SK-N-SH (cell line): ENCODE measurements around the gene DPF3. TPM values are rescaled to one million over a fixed set of nuclear protein-coding genes. Genes with fewer than 3 reads are reported as not detected.

ENCODE experiments used
- CTCF ChIA-PET: fragments of 300-600, 350-600 bp; formaldehyde crosslinking; extraction: SDS; loops from one replicate; lab custom pipeline; 2021; lab: Yijun Ruan, JAX
- POLR2A ChIA-PET: fragments of 350-600 bp; sonication (Branson Sonifier 250); formaldehyde crosslinking; extraction: SDS; loops from one replicate; lab custom pipeline; 2020; ENCODE audit warnings: antibody characterized with exemption, inconsistent platforms; lab: Yijun Ruan, JAX
- DNase-seq: peaks from one replicate; pipeline ENCODE4 v3.0.0; 2012
- H2AFZ ChIP-seq: fragments of 200-600 bp; sonication (generic); 2 replicates; pipeline ENCODE4 v1.8.1; 2016; ENCODE audit warnings: antibody characterized with exemption, mild to moderate bottlenecking, low read depth
- H3F3A ChIP-seq: fragments of 200-600 bp; sonication (generic); replicated peaks from 2 replicates; pipeline ENCODE3; 2016; ENCODE audit warnings: antibody characterized with exemption, mild to moderate bottlenecking; ENCODE audit not compliant: insufficient read depth
- H3K27ac ChIP-seq, 2 experiments: fragments of 200-500 bp in 1 of 2; fragments of 200-600 bp in 1 of 2; sonication (Bioruptor generic) in 1 of 2; sonication (generic), shearing (Covaris generic) in 1 of 2; 2 replicates each; pipeline versions ENCODE4 v1.5.1 to v1.6.1; 2014 to 2016; ENCODE audit warnings: low read depth in 2 of 2, inconsistent platforms in 1 of 2, low read length in 1 of 2, mild to moderate bottlenecking in 1 of 2, mixed read lengths in 1 of 2
- H3K27me3 ChIP-seq: fragments of 200-600 bp; sonication (generic), shearing (Covaris generic); 2 replicates; pipeline ENCODE4 v1.6.1; 2016; ENCODE audit warnings: mixed run types; ENCODE audit not compliant: insufficient read depth
- H3K36me3 ChIP-seq, 2 experiments: fragments of 200-500 bp in 1 of 2; fragments of 200-600 bp in 1 of 2; sonication (Bioruptor generic) in 1 of 2; sonication (generic) in 1 of 2; replicated peaks in 1 of 2; 2 replicates each; pipeline versions ENCODE3 to v1.5.1; 2014 to 2016; ENCODE audit warnings: low read length in 1 of 2, mild to moderate bottlenecking in 1 of 2; ENCODE audit not compliant: insufficient read depth in 2 of 2, control insufficient read depth in 1 of 2
- H3K4me1 ChIP-seq, 2 experiments: fragments of 200-500 bp in 1 of 2; fragments of 200-600 bp in 1 of 2; sonication (Bioruptor generic) in 1 of 2; sonication (generic), shearing (Covaris generic) in 1 of 2; 2 replicates each; pipeline versions ENCODE4 v1.5.1 to v1.6.1; 2014 to 2016; ENCODE audit warnings: low read depth in 1 of 2, low read length in 1 of 2, mixed run types in 1 of 2; ENCODE audit not compliant: insufficient read depth in 2 of 2, control insufficient read depth in 1 of 2
- H3K4me2 ChIP-seq: fragments of 200-600 bp; sonication (generic), shearing (Covaris generic); 2 replicates; pipeline ENCODE4 v1.6.1; 2017; ENCODE audit warnings: mixed run types
- H3K4me3 ChIP-seq, 2 experiments: fragments of 200-500 bp in 1 of 2; fragments of 200-600 bp in 1 of 2; sonication (Bioruptor generic) in 1 of 2; sonication (generic), shearing (Covaris generic) in 1 of 2; 2 replicates each; pipeline versions ENCODE4 v1.5.1 to v1.8.1; 2014 to 2016; ENCODE audit warnings: low read depth in 2 of 2, inconsistent platforms in 1 of 2, low read length in 1 of 2, mild to moderate bottlenecking in 1 of 2, mixed read lengths in 1 of 2, moderate library complexity in 1 of 2
- H3K79me2 ChIP-seq: fragments of 200-600 bp; sonication (generic); 2 replicates; pipeline ENCODE4 v1.8.1; 2017; ENCODE audit warnings: mild to moderate bottlenecking; ENCODE audit not compliant: insufficient read depth
- H3K9ac ChIP-seq: fragments of 200-600 bp; sonication (generic); 2 replicates; pipeline ENCODE4 v1.6.1; 2017; ENCODE audit warnings: mixed run types
- H3K9me2 ChIP-seq: fragments of 200-600 bp; sonication (generic); 2 replicates; pipeline ENCODE4 v1.6.1; 2017; ENCODE audit warnings: mixed run types
- H3K9me3 ChIP-seq: fragments of 200-600 bp; sonication (generic); 2 replicates; pipeline ENCODE4 v1.6.1; 2017; ENCODE audit warnings: mixed run types, mild to moderate bottlenecking, moderate library complexity
- H4K20me1 ChIP-seq: fragments of 200-600 bp; sonication (generic); 2 replicates; pipeline ENCODE4 v1.6.1; 2017; ENCODE audit warnings: mild to moderate bottlenecking, mixed run types; ENCODE audit not compliant: insufficient read depth
- CTCF ChIP-seq: fragments of 200-600 bp; sonication (generic); IDR thresholded peaks from 2 replicates; pipeline ENCODE4 v1.6.1; 2017; ENCODE audit warnings: antibody characterized with exemption, mild to moderate bottlenecking, moderate library complexity
- EZH2phosphoT487 ChIP-seq: fragments of 200-600 bp; sonication (generic); IDR thresholded peaks from 2 replicates; pipeline ENCODE4 v1.6.1; 2017; ENCODE audit warnings: low read depth, mixed run types, mild to moderate bottlenecking, antibody characterized with exemption, moderate library complexity, borderline replicate concordance
- GABPA ChIP-seq: IDR thresholded peaks from 2 replicates; pipeline ENCODE4 v1.4.0; 2012; ENCODE audit warnings: low read depth, mild to moderate bottlenecking
- MAX ChIP-seq: IDR thresholded peaks from 2 replicates; pipeline ENCODE4 v1.4.0; 2012; ENCODE audit warnings: low read depth
- MEF2A ChIP-seq: IDR thresholded peaks from 2 replicates; pipeline ENCODE4 v1.4.0; 2012; ENCODE audit warnings: low read depth, borderline replicate concordance
- MXI1 ChIP-seq: IDR thresholded peaks from 2 replicates; pipeline ENCODE4 v1.6.1; 2012; ENCODE audit warnings: mild to moderate bottlenecking, low read depth, low read length, improper control_type of control experiment
- NFIC ChIP-seq: IDR thresholded peaks from 2 replicates; pipeline ENCODE4 v1.4.0; 2012; ENCODE audit warnings: borderline replicate concordance
- POLR2AphosphoS5 ChIP-seq: IDR thresholded peaks from 2 replicates; pipeline ENCODE4 v1.6.1; 2012; ENCODE audit warnings: low read depth, low read length
- RAD21 ChIP-seq: IDR thresholded peaks from 2 replicates; pipeline ENCODE4 v1.6.1; 2012; ENCODE audit warnings: mild to moderate bottlenecking, low read length
- REST ChIP-seq: IDR thresholded peaks from 2 replicates; pipeline ENCODE4 v1.6.1; 2012; ENCODE audit warnings: mild to moderate bottlenecking, low read depth, low read length, moderate library complexity
- RXRA ChIP-seq: IDR thresholded peaks from 2 replicates; pipeline ENCODE4 v1.4.0; 2012; ENCODE audit warnings: low read depth, mild to moderate bottlenecking, borderline replicate concordance
- SIN3A ChIP-seq: IDR thresholded peaks from 2 replicates; pipeline ENCODE4 v1.6.1; 2012; ENCODE audit warnings: low read depth, mild to moderate bottlenecking, low read length, moderate library complexity, borderline replicate concordance
- SMC3 ChIP-seq: IDR thresholded peaks from 2 replicates; pipeline ENCODE4 v1.6.1; 2012; ENCODE audit warnings: low read depth, low read length, improper control_type of control experiment
- TCF12 ChIP-seq: IDR thresholded peaks from 2 replicates; pipeline ENCODE4 v1.4.0; 2012
- TEAD4 ChIP-seq: IDR thresholded peaks from 2 replicates; pipeline ENCODE4 v1.4.0; 2012; ENCODE audit warnings: mild to moderate bottlenecking, borderline replicate concordance; ENCODE audit not compliant: insufficient read depth
- USF1 ChIP-seq: IDR thresholded peaks from 2 replicates; pipeline ENCODE4 v1.4.0; 2012; ENCODE audit warnings: low read depth, borderline replicate concordance
- ZBTB33 ChIP-seq: IDR thresholded peaks from 2 replicates; pipeline ENCODE4 v1.4.0; 2012; ENCODE audit warnings: low read depth, borderline replicate concordance
- WGBS: methylation state at CpG from one replicate; pipeline ENCODE4 v1.1.6; 2017; ENCODE audit warnings: low lambda C conversion rate; 5-methylcytosine and 5-hydroxymethylcytosine counted together
- polyA plus RNA-seq, 3 experiments: library from polyadenylated mRNA; depleted of rRNA; stranded (reverse); fragments of >200 nt; gene quantifications; 2 replicates each; pipeline ENCODE4 v1.2.3, GENCODE V29; 2012

DPF3 gene
- polyA plus RNA-seq, 1 of the 3 experiments (the other 2 are of a cell fraction), result 2.8 TPM

- H4K20me1 ChIP-seq, result no peaks in the 10 kb centered on the region
- no peak overlapping the region for H3K4me3 ChIP-seq
- H3K4me1 ChIP-seq, result no peaks in the 10 kb centered on the region; a peak in 1 of 4 replicates
- H3K9me3 ChIP-seq, result no peaks in the 10 kb centered on the region
- ChIA-PET CTCF (interaction anchor here (1.1 kb wide), 1 partner anchor 105 kb away, joined by 3 read pairs; no protein-coding TSS in a partner anchor), POLR2A (no interaction called here)
- no peak for DNase-seq
- H3K36me3 ChIP-seq, result no peaks in the 10 kb centered on the region
- 53% methylated on average over 2 of the region's 2 CpGs for WGBS
- H3K9me2 ChIP-seq, result no peaks in the 10 kb centered on the region
- no peak overlapping the region for H3K4me2 ChIP-seq
- H3K9ac ChIP-seq, result no peak overlapping the region
- no peak overlapping the region for H3K27ac ChIP-seq
- peaks cover 4% of the 10 kb centered on the region for H3F3A ChIP-seq
- H2AFZ ChIP-seq, result no peak overlapping the region
- no peaks in the 10 kb centered on the region for H3K79me2 ChIP-seq
- H3K27me3 ChIP-seq, result no peaks in the 10 kb centered on the region
- TF ChIP-seq MEF2A, result no peak
- no peak for TF ChIP-seq REST
- TF ChIP-seq TCF12, result no peak
- TF ChIP-seq ZBTB33, result no peak
- no peak for TF ChIP-seq MXI1
- TF ChIP-seq CTCF, result no peak
- no peak for TF ChIP-seq POLR2AphosphoS5
Observed at GRCh38 chr14:72800296-72800695, 93.6 kb downstream of the DPF3 start.

- Histone ChIP-seq H2AFZ (no peak overlapping the region), H3K9ac (no peak overlapping the region), H4K20me1 (no peaks in the 10 kb centered on the region), H3K9me2 (no peaks in the 10 kb centered on the region), H3K27me3 (no peaks in the 10 kb centered on the region), H3K36me3 (no peaks in the 10 kb centered on the region), H3K79me2 (no peaks in the 10 kb centered on the region), H3K27ac (no peak overlapping the region), H3K4me1 (peaks cover 0 to 8% of the 10 kb centered on the region in 2 experiments; a peak in 2 of 4 replicates), H3K4me2 (no peak overlapping the region), H3F3A (peaks cover 4% of the 10 kb centered on the region), H3K9me3 (no peaks in the 10 kb centered on the region), H3K4me3 (no peak overlapping the region)
- no peak for DNase-seq
- 84% methylated on average over 6 of the region's 6 CpGs for WGBS
- ChIA-PET CTCF (no interaction called here), POLR2A (no interaction called here)
- TF ChIP-seq SMC3, result no peak
- TF ChIP-seq RXRA, result no peak
- TF ChIP-seq POLR2AphosphoS5, result no peak
- no peak for TF ChIP-seq EZH2phosphoT487
- no peak for TF ChIP-seq USF1
- no peak for TF ChIP-seq SIN3A
- TF ChIP-seq TEAD4, result no peak
- no peak for TF ChIP-seq MAX
- no peak for TF ChIP-seq GABPA
- no peak for TF ChIP-seq MEF2A
- no peak for TF ChIP-seq NFIC
- no peak for TF ChIP-seq RAD21
Observed at GRCh38 chr14:72796935-72797334, 97.0 kb downstream of the DPF3 start.
